HG03025 (cell line): ENCODE measurements around the gene THEM4.

ENCODE experiments used
- ATAC-seq: cut with Tn5 transposase; IDR thresholded peaks from one replicate; pipeline ENCODE4 v1.9.1; 2021; ENCODE audit warnings: mild to moderate bottlenecking, moderate library complexity; ENCODE audit not compliant: unreplicated experiment, low FRiP score

The THEM4 gene

DNA sequence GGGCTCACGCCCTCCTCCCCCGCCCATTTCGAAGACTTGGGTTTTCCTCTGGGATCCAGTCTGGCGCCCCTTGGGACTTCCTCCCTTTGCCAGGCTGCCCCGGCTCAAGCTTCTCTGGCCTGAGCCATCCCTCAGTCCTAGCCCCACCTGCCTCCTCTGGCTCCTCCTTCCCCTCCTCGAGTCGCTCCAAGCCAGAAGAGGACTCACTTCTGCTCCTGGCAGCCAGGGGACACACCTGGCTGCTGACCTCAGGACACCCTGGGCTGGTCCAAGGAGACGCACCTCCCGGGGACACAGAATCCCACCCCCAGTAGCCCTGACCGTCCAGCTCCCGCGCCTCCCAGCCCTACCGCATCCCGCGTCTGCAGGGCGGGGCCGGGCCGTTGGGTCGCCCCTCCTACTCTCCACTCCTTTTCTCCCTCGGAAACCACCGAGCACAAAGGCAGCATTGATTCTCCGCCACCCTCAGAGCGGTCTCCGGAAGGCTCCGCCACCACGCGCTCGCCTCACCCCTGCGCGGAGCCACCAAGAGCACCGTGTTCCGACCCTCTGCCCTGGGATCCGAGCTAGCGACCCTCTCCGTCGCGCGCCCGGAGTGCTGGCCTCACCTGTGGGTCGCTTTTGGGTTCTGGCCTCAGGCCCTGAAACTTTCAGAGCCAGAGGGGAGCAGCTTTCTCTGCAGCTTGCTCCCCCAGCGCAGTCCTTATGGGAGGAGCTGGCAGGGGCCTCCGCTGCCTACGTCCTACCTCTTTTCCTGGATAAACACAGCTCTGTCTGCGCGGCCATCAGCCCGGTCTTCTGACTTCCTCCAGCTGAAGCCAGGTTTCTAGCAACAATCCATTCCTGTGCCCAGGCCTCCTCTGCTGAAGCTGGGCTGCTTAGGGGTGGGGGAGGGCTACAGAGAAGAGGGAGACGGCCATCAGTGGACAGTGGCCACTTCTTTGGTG, 69.6 kb downstream of the THEM4 start, which contains the start of gene C2CD4D:
Gene C2CD4D (minus strand): TSS at position 364 of the 947 bp plus-strand sequence. CDS start 831 bp downstream, outside the sequence.
- ATAC-seq, result no peak

DNA sequence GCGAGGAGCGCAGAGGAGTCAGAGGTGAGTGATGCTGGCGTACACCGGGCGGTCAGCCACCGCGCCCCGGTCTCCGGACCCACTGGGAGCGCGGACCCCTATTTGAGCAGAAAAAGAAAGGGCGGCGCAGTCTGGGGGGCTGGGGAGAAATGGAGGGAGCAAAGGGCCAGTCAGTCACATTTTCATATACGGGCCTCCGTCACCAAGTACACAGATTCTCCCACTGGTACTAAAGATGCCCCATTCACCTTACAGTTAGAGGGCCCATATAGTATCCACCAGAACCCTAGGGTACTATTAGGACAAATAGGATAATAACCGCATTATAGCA, 70.3 kb downstream of the THEM4 start:
- ATAC-seq, result no peak

DNA sequence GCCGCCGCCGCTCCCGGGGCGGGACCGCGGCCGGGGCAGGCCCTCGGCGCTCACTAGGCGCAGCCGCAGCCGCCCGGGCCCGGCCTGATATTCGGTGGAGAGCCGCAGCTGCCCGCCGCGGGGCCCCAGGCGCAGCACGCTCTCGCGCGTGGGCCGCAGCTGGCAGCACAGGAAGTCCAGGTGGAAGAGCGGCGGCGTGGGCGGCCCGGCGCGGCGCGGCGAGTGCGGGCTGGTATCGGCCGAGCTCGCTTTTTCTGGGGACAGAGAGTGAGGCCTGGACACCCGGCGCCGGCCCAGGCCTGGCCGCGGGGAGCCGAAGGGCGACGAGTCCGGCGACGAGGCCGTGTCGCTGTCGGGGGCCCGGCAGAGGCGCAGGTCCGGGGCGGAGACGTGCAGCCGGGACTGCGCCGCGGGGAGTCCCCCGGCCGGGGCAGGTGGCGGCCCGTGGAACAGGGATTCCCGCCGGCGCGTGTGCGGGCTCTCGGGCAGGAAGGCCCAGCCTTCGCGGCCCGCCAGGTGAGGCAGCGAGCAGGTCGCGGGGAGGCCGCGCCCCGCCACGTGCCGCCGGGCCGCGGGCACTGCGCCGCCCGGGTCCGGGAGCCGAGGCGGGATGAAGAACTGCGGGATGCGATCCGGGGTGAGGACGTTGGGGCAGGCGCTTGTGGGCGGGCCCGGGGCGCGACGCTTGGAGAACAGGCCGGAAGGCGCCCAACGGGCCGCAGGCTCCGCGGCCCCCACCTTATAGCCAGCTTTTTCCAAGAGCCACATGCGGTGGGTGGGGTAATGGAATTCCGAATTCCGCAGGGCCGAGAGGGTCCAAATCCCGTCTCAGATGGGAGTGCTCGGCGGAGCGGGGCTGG, 70.9 kb downstream of the THEM4 start:
- ATAC-seq, result no peak

DNA sequence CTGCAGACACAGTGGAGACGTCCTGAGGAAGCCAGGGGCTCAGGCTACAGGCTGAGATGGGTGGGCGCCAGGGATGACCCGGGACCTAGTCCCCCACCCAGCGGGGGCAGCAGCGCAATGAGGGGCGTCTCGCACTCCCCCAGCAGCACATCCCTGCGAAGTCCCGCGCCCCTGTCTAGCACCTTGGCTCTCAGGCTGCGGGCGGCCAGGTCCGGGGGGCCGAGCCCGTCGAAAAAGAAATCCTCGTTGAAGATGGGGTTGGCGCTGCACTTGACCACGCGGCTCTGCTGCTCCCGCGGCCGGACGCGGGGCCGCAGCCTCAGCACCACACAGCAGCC, 71.5 kb downstream of the THEM4 start:
- no peak for ATAC-seq

DNA sequence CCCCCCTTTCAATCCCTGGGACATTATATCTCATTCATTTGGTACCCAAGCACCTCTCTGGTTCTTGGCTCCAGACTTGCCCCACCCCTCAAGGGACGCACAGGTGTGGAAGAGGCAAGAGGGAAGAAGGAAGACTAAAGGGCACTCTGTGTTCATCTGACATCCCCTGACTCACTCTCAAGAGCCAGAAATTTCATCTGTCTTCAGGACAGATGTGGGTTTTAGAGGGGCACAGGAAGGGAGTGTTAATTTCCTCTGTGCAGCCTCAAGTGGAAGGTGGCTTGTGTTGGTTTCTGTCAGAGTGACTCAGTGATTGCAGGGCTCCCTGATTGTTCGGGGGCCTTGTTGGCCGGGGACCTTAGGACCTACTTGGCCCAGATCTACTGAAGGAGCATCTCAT, 72.1 kb downstream of the THEM4 start:
- ATAC-seq, result no peak

DNA sequence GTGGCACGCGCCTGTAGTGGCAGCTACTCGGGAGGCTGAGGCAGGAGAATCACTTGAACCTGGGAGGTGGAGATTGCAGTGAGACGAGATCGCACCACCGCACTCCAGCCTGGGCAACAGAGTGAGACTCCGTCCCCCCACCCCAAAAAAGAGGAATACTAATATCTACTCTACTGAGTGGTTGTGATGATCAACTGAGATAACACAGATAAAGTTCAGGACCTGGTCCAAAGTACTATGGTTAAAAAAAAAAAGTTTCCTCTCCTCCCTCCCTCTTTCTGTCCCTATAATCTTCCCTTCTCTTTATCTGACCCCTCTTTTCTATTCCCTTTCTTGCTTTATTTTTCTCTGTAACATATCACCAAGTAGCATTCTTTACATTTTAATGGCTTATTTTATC, 73.7 kb downstream of the THEM4 start:
- ATAC-seq, result no peak

DNA sequence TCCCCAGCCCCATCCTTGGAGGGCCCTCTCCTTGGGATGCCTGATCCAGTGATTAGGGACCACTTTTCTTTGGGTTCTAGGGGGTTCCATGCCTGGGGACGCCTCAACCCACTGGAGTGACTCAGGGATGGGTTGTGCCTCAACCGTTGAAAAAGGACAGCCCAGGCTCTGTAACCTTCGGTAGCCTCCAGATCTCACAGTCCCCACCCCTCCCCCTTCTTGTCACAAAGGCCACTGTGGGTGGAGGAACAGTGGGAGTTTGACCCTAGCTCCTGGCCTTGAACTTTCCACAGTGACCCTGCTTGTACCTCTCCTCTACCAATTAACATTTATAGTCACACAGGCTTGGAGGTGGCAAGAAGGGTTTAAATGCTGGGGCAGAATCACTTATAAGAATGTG, 75.1 kb downstream of the THEM4 start:
- ATAC-seq, result no peak

DNA sequence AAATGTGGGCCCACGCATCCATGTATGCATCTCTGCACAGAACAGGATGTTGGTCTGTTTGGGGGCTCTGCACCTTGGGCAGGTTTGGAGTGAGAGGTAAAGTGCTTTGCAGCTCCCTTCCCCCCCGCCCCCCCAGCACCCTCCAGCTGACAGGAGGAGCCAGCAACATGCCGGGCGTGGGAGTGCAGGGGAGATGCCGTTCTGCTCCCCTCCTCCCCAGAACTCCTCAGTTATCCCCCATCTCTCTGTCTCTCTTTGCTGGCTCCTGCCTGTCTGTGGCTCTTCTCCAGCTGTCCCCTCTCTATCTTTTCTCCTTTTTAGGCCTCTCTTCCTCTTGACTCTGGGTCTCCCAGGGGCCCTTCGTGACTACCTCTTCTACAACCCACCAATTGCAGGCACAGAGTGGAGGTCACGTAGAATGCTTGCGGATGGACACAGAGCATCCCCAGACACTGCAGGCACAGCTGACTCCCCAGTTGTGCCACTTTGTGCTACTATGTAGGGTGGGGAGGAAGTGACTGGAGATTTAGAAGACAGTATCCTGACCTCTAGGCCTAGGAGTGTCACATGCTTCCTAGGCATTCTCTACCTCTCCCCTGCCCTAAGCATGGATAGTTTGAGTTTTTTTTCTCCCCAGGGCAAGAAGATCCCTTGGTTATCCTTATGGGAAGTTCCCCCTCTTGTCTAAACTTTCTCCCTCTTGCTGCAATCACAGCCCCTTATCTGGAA, 76.0 kb downstream of the THEM4 start:
- ATAC-seq, result no peak

DNA sequence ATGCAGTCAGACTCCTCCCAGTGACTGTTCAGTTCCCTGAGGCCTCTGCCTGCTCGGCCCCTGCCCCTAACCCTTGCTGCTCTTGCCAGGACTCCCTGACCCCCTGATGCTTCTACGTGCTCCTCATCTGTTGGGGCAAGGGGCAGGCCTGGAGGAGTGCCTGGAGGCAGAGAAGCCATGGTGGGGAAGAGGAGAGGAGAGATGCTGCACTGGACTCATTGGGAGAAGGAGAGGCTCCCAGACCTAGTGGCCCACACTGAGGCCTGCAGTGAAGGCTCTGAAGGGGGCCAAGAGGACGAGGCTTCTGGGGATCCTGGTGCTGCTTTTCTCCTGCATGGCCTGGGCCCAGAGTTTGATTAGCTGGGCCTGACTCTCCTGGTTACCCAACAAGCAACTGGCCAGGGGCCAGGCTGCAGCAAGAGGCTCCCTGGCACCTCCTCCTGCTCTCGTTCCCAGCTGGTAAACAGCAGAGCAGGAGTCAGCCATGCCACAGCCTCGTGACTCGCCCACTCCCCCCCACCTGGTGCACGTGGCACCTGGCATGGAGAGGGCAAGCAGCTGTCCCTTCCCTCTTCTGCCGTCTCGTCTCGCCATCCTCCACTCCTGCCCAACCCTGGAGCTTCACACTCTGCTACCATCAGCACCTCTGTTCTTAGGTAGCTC, 76.9 kb downstream of the THEM4 start:
- ATAC-seq, result no peak

DNA sequence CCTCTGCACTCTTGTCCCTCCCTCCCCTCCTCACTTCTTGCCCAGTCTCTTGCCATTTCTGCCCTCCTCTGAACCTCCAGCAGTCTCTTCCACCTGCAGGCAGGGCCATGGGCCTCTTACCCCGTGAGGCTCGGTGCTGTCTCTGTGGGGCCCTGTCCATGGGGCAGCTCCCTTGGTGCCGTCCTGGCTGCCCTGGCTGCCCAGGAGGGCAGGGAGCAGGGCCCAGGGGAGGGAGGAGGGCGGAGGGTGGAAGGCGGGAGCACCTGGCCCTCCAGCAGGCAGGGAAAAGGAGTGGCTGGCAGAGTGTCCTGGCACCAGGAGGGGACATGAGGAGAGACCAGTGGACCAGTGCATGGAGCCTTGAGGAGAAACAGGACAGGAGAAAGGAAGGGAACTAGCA, 77.7 kb downstream of the THEM4 start, which contains the start of gene RORC:
Gene RORC (minus strand): TSS at position 198 of the 400 bp plus-strand sequence. CDS start 38 bp downstream, at position 160.
- no peak for ATAC-seq

DNA sequence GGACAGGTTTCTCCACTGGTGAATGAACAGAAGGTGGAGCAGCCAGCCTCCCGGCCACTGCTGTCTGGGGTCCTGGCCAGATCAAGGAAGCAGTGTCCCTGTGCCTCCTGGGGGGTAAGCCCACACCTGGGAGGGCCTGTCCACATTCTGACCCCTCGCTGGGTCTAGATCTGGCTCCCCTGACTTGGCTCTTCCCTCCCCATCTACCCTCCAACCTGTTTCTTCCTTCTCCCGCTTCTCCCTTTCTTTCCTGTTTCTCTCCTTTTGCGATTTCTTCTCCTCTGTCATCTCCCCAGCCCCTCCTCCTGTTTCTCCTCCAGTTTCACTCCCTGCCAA, 78.1 kb downstream of the THEM4 start:
- ATAC-seq, result no peak

DNA sequence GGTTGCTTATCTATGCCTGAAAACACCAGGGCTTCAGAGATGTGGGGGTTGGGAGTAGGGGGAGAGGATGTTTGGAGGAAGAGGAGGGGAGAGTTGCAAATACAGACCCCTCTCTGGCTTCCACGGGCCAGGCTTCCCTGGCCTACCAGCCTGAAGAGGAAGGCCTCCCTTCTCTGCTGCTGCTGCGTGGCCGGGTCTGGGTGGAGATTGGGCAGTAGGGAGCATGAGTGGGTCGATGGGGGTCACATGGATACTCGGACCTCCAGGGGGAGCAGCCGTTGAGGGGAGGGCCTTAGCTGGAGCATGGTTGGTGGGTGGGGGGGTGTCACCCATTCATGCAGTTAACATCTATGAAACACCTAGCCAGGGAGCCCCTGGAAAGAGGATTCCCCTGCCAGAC, 79.3 kb downstream of the THEM4 start:
- ATAC-seq, result no peak

DNA sequence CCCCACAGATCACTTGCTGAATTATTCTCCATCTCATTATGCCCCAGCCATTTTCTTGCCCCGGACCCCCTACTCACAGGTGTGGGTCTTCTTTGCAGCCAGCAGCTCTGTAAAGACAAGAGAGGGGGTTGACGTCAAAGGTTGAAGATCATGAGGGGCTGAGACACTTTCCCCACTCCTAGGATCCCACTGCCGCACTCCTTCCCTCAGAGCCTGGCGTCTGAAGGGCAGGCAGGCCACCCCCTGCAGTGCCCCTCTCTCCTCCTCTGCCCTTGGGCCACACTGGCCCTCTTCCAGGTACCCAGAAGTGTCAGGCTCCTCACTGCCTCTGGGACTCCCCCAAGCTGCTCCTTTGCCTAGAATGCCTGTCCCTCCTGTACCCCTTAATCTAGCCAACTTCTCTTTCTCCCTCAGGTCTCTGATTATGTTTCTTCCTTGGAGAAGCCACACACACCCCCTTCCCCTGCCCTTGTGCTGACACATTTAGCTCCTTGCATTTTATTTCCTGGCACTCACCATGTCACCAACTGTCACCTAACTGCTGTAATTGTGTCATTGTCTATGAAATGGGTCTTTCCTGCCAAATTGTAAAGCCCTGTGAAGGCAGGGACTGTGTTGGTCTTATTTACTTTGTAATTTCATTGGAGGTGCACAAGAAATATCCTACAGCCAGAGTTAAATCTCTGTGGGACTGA, 79.8 kb downstream of the THEM4 start:
- ATAC-seq, result no peak

DNA sequence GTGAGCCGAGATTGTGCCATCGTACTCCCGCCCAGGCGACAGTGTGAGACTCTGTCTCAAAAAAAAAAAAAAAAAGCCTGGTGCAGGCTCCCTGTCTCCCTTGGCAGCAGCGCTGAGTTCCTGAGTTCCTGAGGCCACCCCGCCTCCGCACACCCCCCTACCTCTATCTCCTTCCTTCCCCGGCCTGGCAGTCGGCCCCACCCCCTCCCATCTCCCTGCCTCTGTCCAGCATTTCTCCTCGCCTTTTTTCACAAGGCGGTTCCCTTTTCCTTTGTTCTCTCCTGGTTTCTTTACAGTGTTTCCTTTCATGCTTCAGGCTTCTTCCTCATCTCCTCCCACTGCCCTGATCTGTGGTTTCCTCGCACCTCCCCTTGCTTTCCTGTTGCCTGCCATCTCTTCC, 80.4 kb downstream of the THEM4 start:
- ATAC-seq, result no peak

DNA sequence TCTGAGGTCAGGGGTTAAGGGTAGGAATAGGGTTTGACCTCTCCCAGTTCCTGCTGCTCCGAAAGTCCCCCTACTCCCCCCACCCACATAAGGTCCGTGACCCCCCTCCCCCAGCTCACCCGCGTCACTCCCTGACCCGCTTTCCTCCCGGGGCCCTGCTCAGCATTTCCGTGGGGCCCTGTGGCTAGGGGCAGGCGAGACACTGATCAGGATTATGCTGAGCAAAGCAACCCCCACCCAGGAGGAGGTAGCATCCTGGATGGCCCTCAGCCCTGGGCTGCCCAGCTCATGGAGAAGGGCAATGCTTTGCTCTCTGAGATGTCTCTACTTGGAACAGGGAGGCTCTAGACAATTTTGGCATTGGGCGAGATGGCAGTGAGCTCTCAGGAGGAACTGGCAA, 81.5 kb downstream of the THEM4 start:
- ATAC-seq, result no peak

DNA sequence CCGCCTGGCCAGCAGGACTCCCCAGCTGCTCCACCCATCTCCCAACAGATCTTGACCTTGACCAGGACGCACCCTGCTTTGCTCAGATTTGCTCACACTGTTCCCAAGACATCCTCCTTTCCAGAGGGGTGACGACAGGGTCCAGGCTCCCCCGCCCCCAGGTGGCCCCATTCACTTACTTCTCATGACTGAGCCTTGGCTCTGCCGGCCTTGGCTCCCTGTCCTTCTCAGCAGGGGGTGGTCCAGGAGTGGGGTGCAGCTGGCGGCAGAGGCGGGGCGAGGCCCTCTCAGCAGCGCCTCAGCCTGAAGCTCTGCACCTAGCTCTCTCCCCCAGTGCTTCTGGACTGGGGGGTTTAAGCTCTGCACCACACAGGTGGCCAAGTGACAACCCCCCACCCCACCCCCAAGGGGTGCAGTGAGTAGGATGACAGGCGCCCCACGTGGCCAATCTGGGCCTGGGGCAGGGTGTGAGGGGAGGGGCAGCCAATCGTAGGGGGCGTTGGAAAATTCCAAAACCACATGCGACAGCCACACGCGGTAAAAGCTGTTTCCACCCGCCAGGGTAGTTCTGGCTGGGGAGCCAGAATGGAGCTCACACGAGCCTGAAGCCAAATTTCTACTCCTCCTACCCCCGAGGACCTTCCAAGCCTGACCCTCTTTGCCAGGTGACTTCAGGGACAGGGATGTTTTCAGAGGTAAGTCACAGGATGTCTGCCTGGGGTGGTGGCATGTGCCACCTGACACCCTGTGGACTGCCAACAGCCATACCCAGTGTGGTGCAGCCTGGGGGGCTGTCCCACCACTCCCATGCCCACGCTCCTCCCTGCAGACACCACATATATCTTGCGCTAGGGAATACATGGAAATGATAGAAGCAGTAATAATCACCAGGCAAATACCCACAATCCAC, 83.3 kb downstream of the THEM4 start:
- no peak for ATAC-seq

DNA sequence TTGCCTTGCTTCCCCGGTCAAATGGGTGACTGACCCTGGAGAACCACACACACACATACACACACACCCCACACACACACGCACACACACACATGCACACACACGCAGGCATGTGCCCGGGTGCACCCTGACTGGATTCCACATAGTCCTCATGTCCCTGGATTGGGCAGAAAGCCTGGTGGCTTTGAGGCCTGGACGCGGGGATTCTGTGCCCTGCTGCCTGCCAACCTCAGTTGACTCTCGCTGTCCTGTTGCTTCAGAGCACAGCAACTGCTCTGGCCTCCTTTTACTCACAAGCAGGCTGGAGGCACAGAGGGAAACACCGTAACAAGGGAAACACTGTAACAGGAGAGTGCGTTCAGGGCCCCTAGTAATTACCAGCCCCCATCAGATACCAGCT, 84.1 kb downstream of the THEM4 start:
- no peak for ATAC-seq
